HuH-7 (cell line): ENCODE results near the gene HOMER1.
A peak's percentile ranks its signal among the peaks of the same experiment; 100 is the strongest.

Source experiments
- DNase-seq: peaks from one replicate; pipeline ENCODE4 v3.0.0; 2011; ENCODE audit warnings: low spot score

Gene HOMER1

GRCh38 chr5:79513704-79514390, at the start of gene HOMER1:
HOMER1 (minus strand) TSS chr5:79514134; CDS start chr5:79512774, 1,360 bp downstream.
- peak; percentile 66 for DNase-seq

- DNase-seq = no peak
Observed at GRCh38 chr5:79563247-79563590, 49.3 kb upstream of the HOMER1 start.

- DNase-seq = no peak
Observed at GRCh38 chr5:79562351-79563246, 48.7 kb upstream of the HOMER1 start.

- no peak for DNase-seq
Observed at GRCh38 chr5:79561525-79561893, 47.6 kb upstream of the HOMER1 start.

- DNase-seq = no peak
Observed at GRCh38 chr5:79560771-79561524, 47.0 kb upstream of the HOMER1 start.

GRCh38 chr5:79555418-79555817, 41.5 kb upstream of the HOMER1 start:
- DNase-seq = no peak

- DNase-seq = no peak
Observed at GRCh38 chr5:79552984-79553383, 39.0 kb upstream of the HOMER1 start.

- DNase-seq = no peak
Observed at GRCh38 chr5:79547982-79548381, 34.0 kb upstream of the HOMER1 start.

- no peak for DNase-seq
Observed at GRCh38 chr5:79547429-79547822, 33.5 kb upstream of the HOMER1 start.

GRCh38 chr5:79546782-79547428, 33.0 kb upstream of the HOMER1 start:
- DNase-seq = no peak

GRCh38 chr5:79544131-79544530, 30.2 kb upstream of the HOMER1 start:
- no peak for DNase-seq

- no peak for DNase-seq
Observed at GRCh38 chr5:79540939-79541338, 27.0 kb upstream of the HOMER1 start.

GRCh38 chr5:79536193-79536906, 22.4 kb upstream of the HOMER1 start:
- DNase-seq = no peak

- no peak for DNase-seq
Observed at GRCh38 chr5:79535477-79536192, 21.7 kb upstream of the HOMER1 start.

- no peak for DNase-seq
Observed at GRCh38 chr5:79529110-79529509, 15.2 kb upstream of the HOMER1 start.

- DNase-seq = no peak
Observed at GRCh38 chr5:79527431-79527830, 13.5 kb upstream of the HOMER1 start.

- no peak for DNase-seq
Observed at GRCh38 chr5:79526928-79527327, 13.0 kb upstream of the HOMER1 start.

- no peak for DNase-seq
Observed at GRCh38 chr5:79526493-79526892, 12.6 kb upstream of the HOMER1 start.

- DNase-seq = no peak
Observed at GRCh38 chr5:79521156-79521555, 7.2 kb upstream of the HOMER1 start.

GRCh38 chr5:79518718-79519117, 4.8 kb upstream of the HOMER1 start:
- no peak for DNase-seq

GRCh38 chr5:79517601-79518000, 3.7 kb upstream of the HOMER1 start:
- no peak for DNase-seq
